Muscle layer of colon (tissue), 2 donors: ENCODE results near the gene SPHK2.

Experiments
- H3K27ac ChIP-seq: one replicate; pipeline ENCODE4 v1.7.0; 2013; ENCODE audit warnings: low read depth, mild to moderate bottlenecking, low read length, moderate library complexity
- H3K27me3 ChIP-seq, 2 donors: one replicate each; pipeline ENCODE4 v1.7.0; 2013; ENCODE audit warnings: low read length in 2 of 2, mild to moderate bottlenecking in 2 of 2; ENCODE audit not compliant: insufficient read depth in 2 of 2, control insufficient read depth in 1 of 2
- H3K36me3 ChIP-seq: one replicate; pipeline ENCODE4 v1.7.0; 2013; ENCODE audit warnings: mild to moderate bottlenecking, low read length; ENCODE audit not compliant: insufficient read depth
- H3K4me1 ChIP-seq: one replicate; pipeline ENCODE4 v1.7.0; 2013; ENCODE audit warnings: mild to moderate bottlenecking, low read length; ENCODE audit not compliant: insufficient read depth
- H3K4me3 ChIP-seq, 2 donors: one replicate each; pipeline ENCODE4 v1.7.0; 2013; ENCODE audit warnings: low read length in 2 of 2, low read depth in 1 of 2, mild to moderate bottlenecking in 1 of 2, moderate library complexity in 1 of 2
- H3K9ac ChIP-seq: one replicate; pipeline ENCODE4 v1.7.0; 2013; ENCODE audit warnings: low read length
- H3K9me3 ChIP-seq: one replicate; pipeline ENCODE4 v1.7.0; 2013; ENCODE audit warnings: mild to moderate bottlenecking, low read length
- donor health status: abdominal sarcoma.
- donor health status: Adenocarcinoma of cecum.

Gene SPHK2

DNA sequence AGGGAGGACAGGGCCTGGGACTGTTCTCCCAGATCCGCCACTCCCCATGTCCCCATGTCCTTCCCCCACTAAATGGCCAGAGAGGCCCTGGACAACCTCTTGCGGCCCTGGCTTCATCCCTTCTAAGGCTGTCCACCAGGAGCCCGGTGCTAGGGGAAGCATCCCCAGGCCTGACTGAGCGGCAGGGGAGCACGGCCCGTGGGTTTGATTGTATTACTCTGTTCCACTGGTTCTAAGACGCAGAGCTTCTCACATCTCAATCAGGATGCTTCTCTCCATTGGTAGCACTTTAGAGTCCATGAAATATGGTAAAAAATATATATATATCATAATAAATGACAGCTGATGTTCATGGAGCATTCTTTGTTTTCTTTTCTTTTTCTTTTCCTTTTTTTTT lies 11.9 kb upstream of the SPHK2 start:
- H3K4me1 ChIP-seq, result no peaks in the 10 kb centered on the region
- no peaks in the 10 kb centered on the region for H3K36me3 ChIP-seq
- no peak overlapping the region for H3K4me3 ChIP-seq
- H3K27me3 ChIP-seq, result no peaks in the 10 kb centered on the region
- no peak overlapping the region for H3K9ac ChIP-seq
- no peaks in the 10 kb centered on the region for H3K9me3 ChIP-seq
- H3K27ac ChIP-seq, result no peak overlapping the region

DNA sequence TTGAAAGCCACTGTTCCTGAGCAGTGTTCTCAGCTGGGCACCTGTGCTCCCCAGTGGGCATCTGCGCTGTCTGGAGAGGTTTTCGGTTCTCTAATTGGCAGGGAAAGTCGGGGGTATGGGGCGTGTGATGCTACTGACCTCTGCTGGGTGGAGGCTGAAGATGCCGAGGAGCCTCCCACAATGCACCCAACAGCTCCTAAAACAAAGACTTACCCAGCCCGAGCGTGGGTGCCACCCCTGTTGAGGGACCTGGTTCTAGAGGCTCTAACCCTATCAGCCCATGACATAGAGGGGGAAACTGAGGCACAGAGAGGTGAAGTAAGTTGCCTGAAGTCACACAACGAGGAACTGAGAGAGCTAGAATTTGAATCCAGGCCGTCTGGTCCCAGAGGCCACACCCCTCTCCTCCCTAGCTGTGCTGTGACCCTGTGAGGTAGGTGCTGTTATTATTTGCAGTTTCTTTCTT lies 10.5 kb upstream of the SPHK2 start:
- Histone ChIP-seq H3K27ac (no peak overlapping the region), H3K9ac (no peak overlapping the region), H3K36me3 (no peaks in the 10 kb centered on the region), H3K27me3 (no peaks in the 10 kb centered on the region), H3K9me3 (no peaks in the 10 kb centered on the region), H3K4me1 (no peaks in the 10 kb centered on the region), H3K4me3 (no peak overlapping the region)

GRCh38 chr19:48609571-48610108 lies 9.7 kb upstream of the SPHK2 start:
- Histone ChIP-seq H3K36me3 (no peaks in the 10 kb centered on the region), H3K4me3 (no peak overlapping the region), H3K9me3 (no peaks in the 10 kb centered on the region)

GRCh38 chr19:48611872-48612271 lies 7.4 kb upstream of the SPHK2 start:
- no peak overlapping the region for H3K9ac ChIP-seq
- H3K27me3 ChIP-seq, result no peaks in the 10 kb centered on the region
- H3K4me3 ChIP-seq, result no peak overlapping the region
- H3K27ac ChIP-seq, result no peak overlapping the region
- H3K9me3 ChIP-seq, result no peaks in the 10 kb centered on the region
- H3K4me1 ChIP-seq, result peaks cover 4% of the 10 kb centered on the region
- peaks cover 21% of the 10 kb centered on the region for H3K36me3 ChIP-seq

More at GRCh38 chr19:48609571-48610108, 9.7 kb upstream of the SPHK2 start:
- Histone ChIP-seq H3K27me3 (no peaks in the 10 kb centered on the region), H3K9ac (no peak overlapping the region), H3K4me1 (no peaks in the 10 kb centered on the region), H3K27ac (no peak overlapping the region)

GRCh38 chr19:48613024-48613851 lies 6.1 kb upstream of the SPHK2 start:
- Histone ChIP-seq H3K36me3 (peaks cover 29% of the 10 kb centered on the region), H3K4me1 (peaks cover 17% of the 10 kb centered on the region), H3K9me3 (no peaks in the 10 kb centered on the region), H3K9ac (no peak overlapping the region), H3K27me3 (no peaks in the 10 kb centered on the region), H3K27ac (no peak overlapping the region), H3K4me3 (no peak overlapping the region)

DNA sequence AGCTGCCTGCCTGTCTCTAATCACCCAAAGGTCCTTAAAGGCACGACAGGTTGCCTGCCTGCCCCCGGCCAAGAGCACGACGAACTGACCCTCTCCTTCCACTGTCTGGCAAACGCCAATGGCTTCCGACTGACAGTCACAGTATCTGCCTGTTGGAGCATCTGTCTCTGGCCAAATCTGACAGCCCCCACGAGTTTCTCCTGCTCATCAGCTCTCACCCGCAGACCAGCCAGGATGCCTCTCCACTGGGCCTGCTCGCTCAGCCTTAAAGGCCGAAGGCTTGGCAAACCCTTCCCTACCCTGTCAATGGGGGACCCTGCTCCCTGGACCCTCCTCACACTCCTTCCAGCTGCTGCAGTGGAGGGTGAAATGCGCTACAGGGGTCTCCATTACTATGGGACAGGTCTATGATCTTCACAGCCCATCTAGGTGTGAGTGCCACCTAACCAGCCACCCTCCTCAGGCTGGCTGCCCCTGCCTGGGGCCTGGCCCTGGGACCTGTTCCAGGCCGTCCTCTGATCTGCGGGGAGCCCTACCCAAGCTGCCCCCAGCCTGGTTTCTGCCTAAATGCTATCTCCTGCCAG lies 5.4 kb upstream of the SPHK2 start:
- Histone ChIP-seq H3K27ac (no peak overlapping the region), H3K36me3 (peaks cover 29% of the 10 kb centered on the region)

GRCh38 chr19:48614436-48615230 lies 4.7 kb upstream of the SPHK2 start, which contains the start of gene FAM83E:
Gene FAM83E, minus strand, starts transcription at chr19:48615076. Its CDS starts 1,704 bp downstream, at chr19:48613372.
- Histone ChIP-seq H3K27me3 (no peaks in the 10 kb centered on the region), H3K4me3 (no peak within 1 kb of the TSS), H3K9me3 (no peaks in the 10 kb centered on the region), H3K27ac (no peak within 1 kb of the TSS), H3K4me1 (peaks cover 21% of the 10 kb centered on the region), H3K36me3 (peaks cover 29% of the 10 kb centered on the region), H3K9ac (no peak within 1 kb of the TSS)

More for the DNA sequence above, 5.4 kb upstream of the SPHK2 start:
- Histone ChIP-seq H3K4me1 (peaks cover 19% of the 10 kb centered on the region), H3K9me3 (no peaks in the 10 kb centered on the region), H3K27me3 (no peaks in the 10 kb centered on the region), H3K9ac (no peak overlapping the region), H3K4me3 (no peak overlapping the region)

DNA sequence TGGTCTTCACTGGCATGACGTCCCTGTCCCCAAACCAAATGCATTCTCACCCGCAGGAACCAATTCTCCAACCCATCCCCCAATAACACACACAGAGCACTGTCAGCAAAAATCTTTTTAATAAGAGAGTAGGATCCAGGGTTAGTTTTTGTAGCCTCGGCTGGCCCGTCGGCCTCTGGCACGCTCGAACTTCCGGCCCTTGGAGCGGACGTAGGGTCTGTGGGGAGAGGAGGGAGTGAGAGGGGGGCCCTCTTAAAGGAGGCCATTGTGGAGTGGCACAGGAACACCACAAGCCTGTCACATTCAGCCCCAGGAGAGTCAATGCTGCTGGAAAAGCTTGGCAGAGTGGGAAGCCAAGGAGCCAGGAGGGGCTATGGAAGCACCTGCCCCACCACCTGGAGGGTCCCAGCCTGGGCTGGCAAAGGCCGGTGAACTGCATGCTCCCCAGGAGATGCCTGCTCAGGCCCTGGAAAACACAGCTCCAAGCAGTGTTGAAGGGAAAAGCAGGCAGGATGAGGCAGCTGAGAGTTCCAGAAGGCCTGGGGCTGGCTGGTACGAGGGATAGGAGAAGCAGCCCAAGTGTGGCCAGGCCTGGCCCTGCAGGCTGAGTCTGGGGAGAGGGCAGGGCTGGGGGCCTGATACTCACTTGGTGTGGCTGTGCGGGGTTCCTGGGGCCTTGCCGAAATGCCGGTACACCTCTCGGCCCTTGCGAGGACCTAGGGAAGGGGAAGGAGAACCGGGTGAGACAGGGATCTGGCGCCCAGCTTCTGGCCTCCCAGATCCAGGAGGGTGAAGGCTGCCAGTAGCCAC lies 3.9 kb upstream of the SPHK2 start:
- no peaks in the 10 kb centered on the region for H3K9me3 ChIP-seq
- peaks cover 23% of the 10 kb centered on the region for H3K4me1 ChIP-seq
- H3K27ac ChIP-seq, result no peak overlapping the region
- H3K4me3 ChIP-seq, result no peak overlapping the region
- no peak overlapping the region for H3K9ac ChIP-seq
- peaks cover 29% of the 10 kb centered on the region for H3K36me3 ChIP-seq
- H3K27me3 ChIP-seq, result no peaks in the 10 kb centered on the region

DNA sequence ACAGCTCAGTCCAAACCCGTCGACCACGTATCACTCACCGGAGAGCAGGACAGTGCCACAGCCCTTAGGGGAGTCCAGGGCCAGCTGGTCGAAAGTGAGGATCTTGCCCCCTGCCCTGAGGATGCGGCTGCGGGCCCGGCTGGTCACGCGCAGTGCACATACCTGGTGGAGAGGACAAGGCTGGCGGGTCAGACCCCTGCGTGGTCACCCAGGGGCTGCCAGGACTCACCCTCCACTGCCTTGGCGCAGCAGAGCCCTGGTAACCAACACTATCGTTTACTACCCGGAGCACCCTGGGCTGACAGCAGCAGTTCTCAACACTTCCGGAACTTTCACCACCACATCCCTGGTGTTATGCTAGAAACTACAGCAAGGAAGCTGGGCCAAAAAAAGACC lies 3.3 kb upstream of the SPHK2 start:
- peaks cover 23% of the 10 kb centered on the region for H3K4me1 ChIP-seq
- H3K27ac ChIP-seq, result no peak overlapping the region
- H3K9ac ChIP-seq, result no peak overlapping the region
- no peak overlapping the region for H3K4me3 ChIP-seq
- no peaks in the 10 kb centered on the region for H3K27me3 ChIP-seq
- peaks cover 29% of the 10 kb centered on the region for H3K36me3 ChIP-seq
- H3K9me3 ChIP-seq, result no peaks in the 10 kb centered on the region

DNA sequence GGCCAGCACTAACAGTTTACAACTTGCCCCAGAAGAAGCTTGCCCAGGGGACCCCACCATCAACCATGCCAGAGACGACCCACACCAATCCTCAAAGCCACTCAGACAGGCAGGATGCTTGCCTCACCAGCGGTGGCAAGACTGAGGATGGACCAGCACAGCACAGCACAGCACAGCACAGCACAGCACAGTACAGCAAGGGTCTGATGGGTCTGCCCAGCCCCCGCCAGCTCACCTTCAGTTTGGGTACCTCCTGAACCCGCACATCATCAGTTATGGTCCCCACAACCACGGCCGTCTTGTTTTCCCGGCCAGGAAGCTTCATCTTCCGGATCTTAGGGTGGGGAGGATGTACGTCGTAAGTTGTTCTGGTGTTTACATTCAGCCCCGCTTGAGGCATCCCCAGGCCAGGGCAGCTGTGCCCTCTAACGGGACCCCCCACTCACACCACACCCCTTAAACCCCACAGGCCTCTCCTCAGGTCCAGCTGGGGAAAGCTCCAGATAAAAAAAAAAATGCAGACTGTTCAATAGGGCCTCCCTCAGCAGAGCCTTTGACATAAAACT lies 2.7 kb upstream of the SPHK2 start:
- Histone ChIP-seq H3K27me3 (no peaks in the 10 kb centered on the region), H3K4me3 (no peak overlapping the region), H3K36me3 (peaks cover 29% of the 10 kb centered on the region), H3K27ac (no peak overlapping the region), H3K9ac (no peak overlapping the region), H3K4me1 (peaks cover 23% of the 10 kb centered on the region), H3K9me3 (no peaks in the 10 kb centered on the region)
